ENCODE measurements around the gene MEG3.

MEG3 gene

DNA sequence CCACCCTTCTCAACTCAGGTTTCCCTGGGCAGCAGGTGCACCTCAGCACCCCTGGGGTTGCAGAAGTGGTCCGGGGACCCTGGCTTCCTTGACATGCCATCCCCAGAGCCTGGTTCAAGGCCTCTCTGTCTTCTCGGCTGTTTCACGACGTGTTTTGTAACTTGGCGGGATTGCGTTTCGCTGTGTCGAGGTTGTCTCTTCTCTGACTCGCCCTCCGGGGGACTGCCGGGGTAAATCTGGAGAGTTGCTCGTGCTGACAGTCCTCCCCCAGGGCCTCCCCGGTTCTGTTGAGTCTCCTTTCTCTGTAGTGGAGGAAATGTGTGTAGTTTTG, 25.6 kb downstream of the MEG3 start:
- DNase-seq = no peak

DNA sequence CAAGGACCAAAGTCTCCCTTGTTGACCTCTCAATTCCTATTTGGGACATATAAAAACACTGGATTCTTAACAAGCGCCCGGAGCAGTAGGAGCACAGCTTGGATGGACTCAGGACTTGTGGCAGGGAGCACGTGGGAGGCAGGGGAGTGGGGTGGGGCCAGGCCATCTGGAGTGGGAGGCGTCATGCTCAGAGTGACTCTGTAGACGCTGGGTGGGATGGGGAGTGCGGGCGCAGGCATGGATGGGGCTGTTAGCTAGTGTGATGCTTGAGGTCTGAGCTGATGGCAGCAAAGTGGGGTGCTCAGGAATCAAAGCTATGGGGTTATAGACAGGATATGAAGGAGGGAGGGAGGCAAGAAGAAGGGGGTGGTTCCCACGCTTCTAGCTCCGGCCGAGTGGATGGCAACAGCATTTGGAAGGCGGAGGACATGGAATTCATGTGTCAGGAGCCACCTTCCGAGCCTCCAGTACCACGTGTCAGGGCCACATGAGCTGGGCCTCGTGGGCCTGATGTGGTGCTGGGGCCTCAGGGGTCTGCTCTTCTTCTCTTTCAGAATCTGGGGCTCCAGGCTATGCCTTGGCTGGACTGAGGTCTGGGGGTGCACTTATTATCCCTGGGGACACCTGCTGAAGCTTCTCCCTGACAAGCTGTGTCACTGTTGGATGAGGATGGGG, 26.2 kb downstream of the MEG3 start:
- no peak for DNase-seq

DNA sequence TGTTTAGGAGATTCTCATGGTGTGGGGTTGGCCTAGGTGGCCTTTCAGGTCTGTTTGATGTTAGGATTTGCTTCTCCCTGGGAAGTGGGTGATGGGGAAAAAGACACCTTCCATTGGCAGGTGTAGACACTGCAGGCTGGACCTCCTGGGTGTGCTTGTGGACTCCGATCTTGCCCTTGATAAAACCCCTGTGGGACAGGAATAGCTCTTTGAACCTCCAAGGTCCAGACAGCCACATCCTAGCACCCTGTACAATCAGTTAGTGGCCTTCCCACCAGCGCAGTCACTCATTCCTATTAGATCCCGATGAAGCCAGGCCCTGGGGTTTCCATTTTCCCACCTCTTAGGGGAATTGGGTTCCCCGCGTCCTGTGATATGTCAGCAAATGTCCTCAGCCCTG, 28.5 kb downstream of the MEG3 start:
- no peak for DNase-seq

- no peak for DNase-seq
Measured at GRCh38 chr14:100855256-100855930, 29.5 kb downstream of the MEG3 start.

DNA sequence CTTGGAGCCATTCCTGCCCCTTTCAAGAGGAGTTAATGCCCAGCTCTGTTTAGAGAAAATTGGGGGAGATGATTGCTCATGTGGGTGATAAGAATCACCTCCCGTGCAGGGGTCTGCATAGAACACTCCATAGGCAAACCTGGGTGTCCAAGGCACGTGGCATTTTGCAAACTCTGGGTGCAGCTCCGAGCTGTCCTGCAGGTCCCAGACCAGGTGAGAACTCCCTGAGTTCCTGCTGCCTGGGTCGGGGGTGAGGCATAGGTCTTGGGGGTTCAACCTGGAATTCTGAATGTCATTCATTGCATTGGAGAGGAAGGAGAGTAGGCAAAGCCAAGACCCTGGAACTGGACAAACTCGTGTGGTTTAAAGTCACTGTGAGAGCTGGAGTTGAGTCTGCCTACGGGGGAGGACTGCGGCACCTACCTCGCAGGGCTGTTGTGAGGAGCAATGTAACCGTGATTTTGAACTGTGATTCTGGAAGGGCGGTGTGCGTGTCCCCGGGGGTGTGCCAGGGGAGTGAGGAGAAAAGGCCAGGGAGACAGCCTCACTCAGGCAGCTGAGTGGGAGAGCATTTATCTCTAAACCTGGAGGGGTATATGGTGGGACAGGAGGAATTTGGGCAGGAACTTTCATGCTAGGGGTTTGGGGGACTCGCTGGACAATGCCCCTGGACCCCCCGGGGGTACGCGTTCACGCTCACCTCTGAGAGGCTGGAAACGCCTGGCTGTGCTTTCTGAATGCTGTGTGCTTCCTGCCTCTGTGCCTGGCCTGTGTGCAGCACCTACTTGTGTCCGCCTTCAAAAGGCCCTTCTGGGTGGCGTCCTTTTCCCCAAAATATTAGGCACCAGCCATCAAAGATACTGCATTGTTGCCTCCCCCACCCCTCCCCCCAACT, 30.4 kb downstream of the MEG3 start:
- DNase-seq = no peak

DNA sequence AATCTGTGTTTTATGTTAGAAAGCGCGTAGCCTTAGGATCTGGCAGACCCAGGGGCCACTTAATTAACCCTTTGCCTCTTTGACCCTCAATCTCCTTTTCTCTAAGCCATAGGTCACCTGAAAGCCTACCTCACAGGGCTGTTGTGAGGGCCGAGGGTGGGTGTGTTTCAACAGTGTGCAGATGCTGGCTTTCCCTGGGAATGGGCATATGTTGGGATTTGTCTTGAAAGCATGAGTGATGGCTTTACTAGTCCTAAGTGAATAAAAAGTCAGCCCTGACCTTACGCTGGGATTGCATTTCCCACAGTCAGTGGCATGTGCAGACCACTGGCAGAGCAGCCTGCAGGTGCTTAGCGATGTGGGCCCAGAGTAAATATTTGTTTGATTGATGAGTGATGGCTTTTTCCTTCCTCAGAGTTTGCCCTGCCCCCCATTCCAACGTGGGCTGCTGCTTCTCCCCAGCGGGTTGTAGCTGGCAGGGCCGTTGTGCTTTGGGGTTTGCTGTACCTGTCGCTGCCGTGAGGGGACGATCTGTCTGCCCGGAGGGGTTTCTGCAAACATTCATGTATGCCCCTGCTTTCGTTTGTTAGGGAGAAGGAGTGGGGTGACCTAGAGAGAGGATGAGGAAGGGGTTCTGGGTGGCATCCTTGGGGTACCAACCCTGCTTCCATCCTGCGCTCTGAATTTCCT, 31.5 kb downstream of the MEG3 start:
- DNase-seq = no peak

GRCh38 chr14:100857923-100858837, 32.3 kb downstream of the MEG3 start:
- DNase-seq = no peak

DNA sequence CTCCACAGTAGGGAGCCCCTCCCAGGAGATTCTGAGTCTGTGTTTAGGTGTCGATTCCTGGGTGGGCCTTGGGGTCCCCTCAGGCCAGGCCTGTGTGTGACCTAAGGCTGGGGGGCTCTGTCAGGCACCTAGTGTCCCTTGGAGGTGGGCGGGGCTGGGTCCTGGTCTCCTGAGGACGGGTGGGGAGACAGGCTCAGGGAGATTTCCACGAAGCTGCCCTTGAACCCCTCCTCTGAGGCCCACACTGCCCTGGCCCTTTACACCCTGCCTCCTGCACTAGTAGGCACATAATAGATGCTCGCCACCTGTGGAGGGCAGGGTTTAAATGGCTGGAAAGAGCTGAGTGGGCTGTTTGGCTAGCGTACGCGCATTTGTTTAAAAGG, 32.9 kb downstream of the MEG3 start:
- no peak for DNase-seq

- DNase-seq = no peak
Measured at GRCh38 chr14:100859781-100860180, 33.9 kb downstream of the MEG3 start.

DNA sequence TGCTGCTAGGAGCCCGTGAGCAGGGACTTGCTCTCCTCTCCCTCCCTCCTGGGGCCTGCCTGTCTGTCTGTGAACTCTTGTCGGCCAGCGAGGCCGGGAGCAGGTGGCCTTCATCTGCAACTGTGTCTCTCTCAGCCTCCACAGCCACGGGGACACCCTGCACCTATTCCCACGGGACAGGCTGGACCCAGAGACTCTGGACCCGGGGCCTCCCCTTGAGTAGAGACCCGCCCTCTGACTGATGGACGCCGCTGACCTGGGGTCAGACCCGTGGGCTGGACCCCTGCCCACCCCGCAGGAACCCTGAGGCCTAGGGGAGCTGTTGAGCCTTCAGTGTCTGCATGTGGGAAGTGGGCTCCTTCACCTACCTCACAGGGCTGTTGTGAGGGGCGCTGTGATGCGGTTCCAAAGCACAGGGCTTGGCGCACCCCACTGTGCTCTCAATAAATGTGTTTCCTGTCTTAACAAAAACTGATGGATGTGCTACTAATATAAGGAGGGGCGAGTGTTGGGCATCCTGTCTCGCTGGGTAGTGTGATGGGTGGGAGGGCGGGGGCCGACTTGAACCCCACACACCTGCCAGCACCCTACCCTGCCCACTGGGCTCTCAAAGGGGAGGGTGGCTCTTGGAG, 34.8 kb downstream of the MEG3 start:
- no peak for DNase-seq

DNA sequence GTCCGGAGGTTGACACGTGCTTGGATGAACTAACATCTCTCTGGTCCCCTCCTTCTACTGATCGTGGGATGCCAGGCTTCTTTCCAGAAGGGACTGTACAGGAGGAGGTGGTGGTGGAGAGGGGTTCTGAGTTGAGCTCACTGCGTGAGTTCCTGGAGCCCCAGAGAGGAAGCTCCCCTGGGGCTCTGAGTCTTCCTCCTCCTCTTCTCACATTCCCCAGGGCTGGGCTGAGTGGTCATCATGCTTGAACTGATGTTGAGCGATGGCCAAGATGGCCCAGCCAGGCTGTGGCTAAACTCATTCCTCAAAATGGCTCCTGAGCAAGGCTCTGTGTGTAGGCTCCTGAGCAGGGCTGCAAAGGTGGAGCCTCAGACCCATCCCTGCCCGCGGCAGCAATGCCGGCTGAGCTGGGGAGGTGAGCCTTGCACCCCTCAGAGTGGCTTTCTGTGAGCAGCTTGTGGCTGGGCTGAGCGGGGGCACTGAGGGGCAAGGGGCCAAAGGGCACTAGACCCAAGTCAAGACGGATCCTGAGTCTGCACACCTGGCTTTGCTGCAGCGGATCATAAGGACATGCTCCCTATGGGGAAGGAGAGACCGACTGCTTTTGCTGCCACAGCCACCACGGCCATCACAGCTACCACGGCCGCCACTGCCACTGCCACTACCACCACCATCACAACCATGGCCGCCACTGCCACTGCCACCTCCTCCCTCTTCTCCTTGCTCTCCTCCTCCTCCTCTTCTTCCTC, 35.4 kb downstream of the MEG3 start:
- no peak for DNase-seq

- no peak for DNase-seq
Measured at GRCh38 chr14:100861937-100862247, 36.0 kb downstream of the MEG3 start.

DNA sequence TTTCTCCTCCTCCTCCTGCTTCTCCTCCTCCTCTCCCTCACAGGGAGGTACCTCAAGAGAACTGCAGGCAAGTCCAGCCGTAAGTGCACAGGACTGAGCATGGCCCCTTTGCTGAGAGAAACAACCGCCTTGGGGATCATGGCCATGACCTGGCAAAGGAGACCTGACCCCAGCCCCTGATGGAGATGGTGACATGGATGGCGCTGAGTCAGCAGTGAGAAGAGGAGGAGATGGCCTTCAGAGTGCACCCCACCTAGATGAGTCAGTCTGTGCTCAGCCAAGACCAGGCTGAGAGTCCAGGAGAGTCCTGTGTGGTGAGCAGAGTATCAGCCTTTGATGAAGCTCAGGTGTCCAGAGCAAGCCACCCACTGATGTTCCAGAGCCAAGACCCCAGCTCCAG, 36.4 kb downstream of the MEG3 start:
- DNase-seq = no peak

DNA sequence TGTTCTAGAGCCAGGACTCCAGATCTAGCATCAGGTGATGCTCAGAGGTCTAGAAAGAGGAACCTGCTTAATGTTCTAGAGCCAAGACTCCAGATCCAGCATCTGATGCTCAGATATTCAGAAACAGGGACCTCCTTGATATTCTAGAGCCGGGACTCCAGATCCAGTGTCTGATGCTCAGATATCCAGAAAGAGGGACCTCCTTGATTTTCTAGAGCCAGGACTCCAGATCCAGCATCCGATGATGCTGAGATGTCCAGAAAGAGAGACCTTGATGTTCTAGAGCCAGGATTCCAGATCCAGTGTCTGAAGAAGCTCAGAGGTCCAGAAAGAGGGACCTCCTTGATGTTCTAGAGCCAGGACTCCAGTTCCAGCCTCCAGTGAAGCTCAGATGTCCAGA, 36.9 kb downstream of the MEG3 start:
- DNase-seq = no peak

GRCh38 chr14:100864206-100864605, 38.3 kb downstream of the MEG3 start:
- no peak for DNase-seq

- no peak for DNase-seq
Measured at GRCh38 chr14:100864960-100865681, 39.2 kb downstream of the MEG3 start.

- DNase-seq = no peak
Measured at GRCh38 chr14:100865682-100866591, 40.0 kb downstream of the MEG3 start.

- DNase-seq = no peak
Measured at GRCh38 chr14:100866666-100867630, 41.0 kb downstream of the MEG3 start.

All from NCI-H226 (cell line).